Stimulated activated CD8-positive, alpha-beta memory T cell treated with anti-CD3 and anti-CD28 coated beads, Interleukin-12 subunit alpha, Interleukin-12 subunit beta, amount 100 ng/mL, for 24 hours (primary cell): ENCODE data around the gene SGCB.
"Not testable (repeated sequence)": the region's sequence is repeated elsewhere in the genome, so short reads cannot be mapped to it uniquely, and the experiment has no call there.

ENCODE experiments used
- DNase-seq: peaks from one replicate; pipeline ENCODE4 v3.0.0-alpha.2; 2020; ENCODE audit errors: extremely low read depth

The SGCB gene, protein sequence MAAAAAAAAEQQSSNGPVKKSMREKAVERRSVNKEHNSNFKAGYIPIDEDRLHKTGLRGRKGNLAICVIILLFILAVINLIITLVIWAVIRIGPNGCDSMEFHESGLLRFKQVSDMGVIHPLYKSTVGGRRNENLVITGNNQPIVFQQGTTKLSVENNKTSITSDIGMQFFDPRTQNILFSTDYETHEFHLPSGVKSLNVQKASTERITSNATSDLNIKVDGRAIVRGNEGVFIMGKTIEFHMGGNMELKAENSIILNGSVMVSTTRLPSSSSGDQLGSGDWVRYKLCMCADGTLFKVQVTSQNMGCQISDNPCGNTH

DNA sequence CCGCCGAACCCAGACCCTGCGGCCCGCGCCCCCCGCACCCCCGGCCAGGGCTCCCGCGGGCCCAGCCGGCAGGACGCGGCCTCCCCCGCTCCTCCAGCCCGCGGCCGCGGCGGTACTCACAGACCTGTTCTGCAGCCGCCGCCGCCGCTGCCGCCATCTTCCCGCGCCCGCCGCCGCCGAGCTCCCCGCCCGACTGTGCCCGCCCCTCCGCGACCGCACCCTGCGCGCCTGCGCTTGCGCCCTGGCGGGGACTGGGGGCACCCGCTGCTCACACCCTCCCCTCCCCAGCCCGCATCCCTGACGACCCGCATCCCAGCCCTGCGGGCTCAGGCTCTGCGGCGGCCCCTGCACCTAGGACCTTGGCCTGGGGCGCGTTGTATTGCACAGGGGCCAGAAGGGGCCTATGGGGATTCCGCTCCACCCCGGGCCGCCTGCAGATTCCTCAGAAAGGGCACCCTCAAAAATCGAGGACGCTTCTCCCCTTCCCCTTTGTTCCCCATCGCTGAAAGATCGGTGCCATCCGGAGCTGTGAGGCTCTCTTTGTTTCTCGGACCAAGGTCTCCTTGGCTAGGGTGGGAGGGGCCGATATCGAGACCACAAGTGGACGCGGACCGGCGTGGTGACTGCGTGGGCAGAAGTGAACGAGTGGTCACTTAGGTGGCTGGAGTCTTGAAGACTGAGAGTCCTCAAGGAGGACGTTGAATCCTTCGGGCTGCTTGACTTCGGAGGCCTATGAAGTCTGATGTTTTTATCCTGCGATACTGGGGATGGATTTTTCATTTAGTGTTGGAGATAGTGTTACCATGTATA is at the start of gene SGCB:
Gene SGCB, minus strand, starts transcription at position 197 of the 810 bp plus-strand sequence. Its CDS starts 40 bp downstream, at position 157.
- peak; percentile 33 for DNase-seq

GRCh38 chr4:52086425-52086824 is 48.3 kb upstream of the SGCB start:
- DNase-seq = not testable (repeated sequence)

DNA sequence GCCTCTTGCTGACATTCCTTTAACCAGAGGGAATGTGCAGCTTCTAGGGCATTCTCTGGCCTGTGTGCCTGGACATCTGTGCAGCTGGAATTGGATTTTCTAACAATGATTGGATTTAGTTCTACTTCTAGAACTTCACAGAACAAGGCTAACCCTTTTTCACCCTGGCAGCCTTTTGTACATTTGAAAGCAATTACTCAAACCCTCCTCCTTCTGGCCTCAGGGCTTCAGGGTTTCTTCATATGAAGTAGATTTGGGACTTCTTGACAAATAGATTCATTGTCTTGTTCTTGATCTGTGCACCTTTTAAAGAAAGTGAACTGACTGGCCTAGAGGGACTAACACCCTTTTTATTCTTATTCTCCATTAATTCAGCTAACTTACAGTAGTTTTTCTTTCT is 43.1 kb upstream of the SGCB start:
- no peak for DNase-seq

DNA sequence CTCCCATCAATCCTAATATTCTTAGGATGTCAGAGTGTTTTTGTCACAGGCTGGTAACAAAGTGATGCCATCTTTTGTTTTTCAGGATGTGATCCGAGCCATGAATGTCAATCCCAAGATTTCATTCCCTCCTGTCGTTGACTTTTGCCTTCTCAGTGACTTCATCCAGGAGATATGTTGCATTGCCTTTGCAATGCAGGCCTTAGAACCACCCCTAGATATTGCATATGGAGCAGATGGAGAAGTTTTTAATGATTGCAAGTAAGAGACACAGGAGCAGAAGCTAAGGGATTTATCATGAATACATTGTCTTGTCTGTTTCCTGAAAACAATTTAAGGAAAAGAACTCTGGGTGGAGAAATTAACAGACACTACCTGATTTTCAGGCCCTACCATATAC is 41.6 kb upstream of the SGCB start:
- no peak for DNase-seq

- no peak for DNase-seq
These were observed 38.6 kb upstream of the SGCB start for GRCh38 chr4:52076731-52077130.

DNA sequence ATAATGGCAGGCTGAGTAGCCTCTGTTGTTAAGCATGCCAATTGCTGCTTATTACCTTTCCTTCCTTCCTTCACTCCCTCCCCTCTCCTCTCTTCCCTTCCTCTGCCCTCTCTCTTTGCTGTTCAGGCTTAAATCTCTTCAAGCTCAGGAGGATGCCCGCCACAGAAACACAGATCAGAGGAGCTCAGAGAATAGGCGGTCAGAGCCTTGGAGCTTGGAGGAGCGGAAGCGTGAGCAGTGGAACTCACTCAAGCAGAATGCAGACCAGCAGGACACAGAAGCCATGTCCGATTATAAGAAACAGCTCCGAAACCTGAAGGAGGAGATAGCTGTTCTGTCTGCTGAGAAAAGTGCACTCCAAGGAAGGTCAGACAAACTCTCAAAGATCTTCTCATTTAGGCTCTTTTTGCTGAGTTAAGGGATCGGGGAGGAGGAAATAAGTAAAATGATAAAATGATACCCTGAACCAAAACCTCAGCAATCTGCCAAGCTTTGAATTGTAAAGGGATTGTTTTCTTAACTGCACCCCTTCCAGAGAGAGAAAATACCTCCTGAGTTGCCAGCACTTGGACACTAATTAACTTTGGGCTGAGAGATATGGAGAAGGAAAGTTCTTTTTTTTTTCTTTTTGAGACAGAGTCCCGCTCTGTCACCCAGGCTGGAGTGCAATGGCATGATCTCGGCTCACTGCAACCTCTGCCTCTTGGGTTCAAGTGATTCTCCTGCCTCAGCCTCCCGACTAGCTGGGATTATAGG is 33.9 kb upstream of the SGCB start:
- DNase-seq = no peak

- no peak for DNase-seq
These were observed 31.5 kb upstream of the SGCB start for GRCh38 chr4:52069571-52069970.

DNA sequence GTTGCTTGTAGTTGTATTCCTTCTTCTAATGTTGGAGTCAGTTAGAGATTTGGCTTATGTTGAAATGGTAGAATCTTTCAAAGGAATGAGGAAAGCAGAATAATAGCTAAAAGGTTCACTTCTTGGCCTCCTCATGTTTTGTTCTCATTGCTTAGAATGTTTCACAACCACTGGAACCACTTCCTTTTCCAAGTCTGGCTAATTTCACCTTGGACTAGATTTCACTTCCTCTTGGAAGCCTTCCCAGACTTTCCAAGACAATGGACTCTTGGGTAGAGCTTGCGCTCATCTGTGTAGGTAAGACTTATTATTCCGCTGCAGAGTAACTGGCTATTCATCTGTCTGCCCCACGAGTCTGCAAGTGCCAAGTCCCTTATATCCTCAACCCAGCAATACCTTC is 21.3 kb upstream of the SGCB start:
- no peak for DNase-seq

DNA sequence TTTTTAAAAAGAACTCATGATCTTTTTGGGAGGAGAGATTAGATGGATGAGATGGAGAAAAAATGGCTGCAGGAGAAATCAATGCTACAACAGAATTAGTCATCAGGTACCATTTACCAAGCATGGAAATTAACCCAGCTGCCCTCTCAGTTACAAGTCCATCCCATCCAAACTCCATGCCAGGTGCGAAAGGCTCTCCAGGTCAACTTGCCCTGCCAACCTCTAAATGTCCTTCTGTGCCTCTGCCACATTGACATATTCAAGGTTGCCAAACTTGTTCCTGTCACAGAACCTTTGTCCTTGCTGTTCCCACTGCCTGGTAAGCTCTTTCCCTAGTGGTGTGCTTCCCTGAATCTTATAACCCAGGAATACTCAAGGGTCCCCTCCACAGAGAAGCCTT is 20.2 kb upstream of the SGCB start:
- DNase-seq = no peak

- no peak for DNase-seq
These were observed 19.1 kb upstream of the SGCB start for GRCh38 chr4:52057196-52057595.

DNA sequence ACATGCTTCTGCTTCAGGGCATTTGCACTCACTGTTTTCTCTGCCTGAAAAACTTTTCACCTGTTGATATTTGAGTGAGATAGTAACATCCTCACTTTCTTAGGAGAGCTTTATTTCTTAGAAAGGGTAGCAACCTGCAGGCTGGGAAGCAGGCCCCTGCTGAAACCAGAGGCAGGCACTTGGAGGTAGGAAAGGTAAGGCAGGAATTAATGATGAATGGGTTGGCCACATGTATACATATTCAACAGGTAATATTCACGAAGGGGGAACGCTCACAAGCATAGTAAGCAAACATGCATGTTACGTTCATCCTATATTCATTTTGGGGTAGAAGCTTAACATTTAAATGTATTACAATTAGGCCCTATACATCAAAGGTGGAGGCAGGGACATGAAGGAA is 16.2 kb upstream of the SGCB start:
- no peak for DNase-seq

GRCh38 chr4:52052475-52052780 is 14.3 kb upstream of the SGCB start:
- no peak for DNase-seq

DNA sequence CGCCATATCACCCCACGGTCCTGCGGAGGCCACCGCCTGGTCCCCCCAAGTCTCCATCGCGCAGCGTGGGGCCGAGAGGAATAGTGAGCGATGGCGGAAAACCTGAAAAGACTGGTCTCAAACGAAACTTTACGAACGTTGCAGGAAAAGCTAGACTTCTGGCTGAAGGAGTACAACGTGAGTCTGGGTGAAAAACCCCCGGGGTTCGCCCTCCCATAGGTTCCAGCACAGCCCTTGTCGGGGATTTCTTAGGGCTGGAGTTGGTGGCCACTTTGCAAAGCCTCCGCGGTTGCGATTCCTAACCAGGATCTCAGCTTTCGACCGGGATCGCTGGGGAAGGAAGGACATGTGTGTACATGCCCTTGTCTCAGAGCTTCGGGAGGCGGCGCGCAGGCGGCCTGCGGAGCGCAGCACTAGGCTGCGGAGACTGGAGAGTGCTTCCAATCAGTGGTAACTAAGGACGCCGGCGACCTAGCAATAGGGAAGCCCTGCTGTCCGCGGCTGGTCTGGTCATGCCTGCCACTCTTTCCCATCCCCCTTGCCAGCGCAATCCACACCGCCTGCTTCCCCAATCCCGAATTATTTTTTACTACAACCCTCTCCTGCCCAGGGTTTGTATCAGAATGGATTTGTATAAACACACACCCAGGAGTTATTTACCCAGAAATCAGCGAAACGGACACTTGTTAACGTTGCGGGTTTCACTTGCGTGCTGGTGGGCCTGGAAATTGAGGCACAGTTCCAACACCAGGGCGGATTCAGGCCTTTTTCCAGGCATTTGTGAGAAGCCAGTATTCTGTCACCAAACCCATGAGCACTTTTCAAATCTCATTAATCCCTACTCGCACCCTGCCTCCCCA is 13.7 kb upstream of the SGCB start:
- no peak for DNase-seq

DNA sequence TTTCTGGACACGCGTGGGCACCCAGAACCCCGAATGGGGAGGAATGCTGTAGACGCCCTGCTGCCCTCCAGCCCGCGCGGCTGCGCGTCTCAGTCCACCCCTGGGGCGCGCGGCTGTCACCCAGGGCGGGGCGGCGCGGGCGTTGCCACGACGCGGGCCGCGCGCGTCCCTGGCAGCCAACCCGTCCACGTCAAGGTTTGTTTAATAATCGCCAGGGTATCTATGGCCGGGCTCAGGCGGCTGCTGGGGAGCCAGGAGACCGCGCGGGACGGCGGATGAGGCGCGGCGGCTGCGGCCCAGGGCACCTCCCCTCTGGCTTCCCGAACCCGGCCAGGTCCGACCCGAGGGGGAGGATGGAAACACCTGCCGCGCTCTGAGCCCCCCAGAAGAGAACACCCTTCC is 13.1 kb upstream of the SGCB start, which contains the start of gene SPATA18:
Gene SPATA18, plus strand, starts transcription at position 92 of the 402 bp plus-strand sequence. CDS start 401 bp downstream, outside the sequence.
- no peak for DNase-seq

- DNase-seq = no peak
These were observed 11.2 kb upstream of the SGCB start for GRCh38 chr4:52049266-52049665.

DNA sequence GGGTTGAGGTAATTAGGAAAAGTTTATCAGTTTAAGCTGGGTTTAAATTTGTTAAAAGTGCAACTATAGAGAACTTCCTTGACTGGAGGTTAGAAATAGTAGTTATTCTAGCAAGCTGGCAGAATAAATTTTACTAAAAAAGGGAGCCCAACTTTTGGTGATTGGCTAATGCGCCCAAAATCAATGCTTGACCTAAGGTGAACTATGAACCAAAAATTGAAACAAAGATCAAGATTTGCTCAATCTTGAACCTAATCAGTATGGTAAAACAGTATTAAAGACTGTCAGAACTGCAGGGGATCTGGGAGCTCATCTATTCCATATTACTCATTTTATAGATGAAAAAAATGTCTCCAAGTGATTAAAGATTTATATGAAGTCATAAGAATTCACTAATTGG is 6.9 kb upstream of the SGCB start:
- DNase-seq = no peak

- no peak for DNase-seq
These were observed 403 bp downstream of the SGCB start for GRCh38 chr4:52037689-52038102.

- no peak for DNase-seq
These were observed 1.1 kb downstream of the SGCB start for GRCh38 chr4:52036886-52037530.

- no peak for DNase-seq
These were observed 2.9 kb downstream of the SGCB start for GRCh38 chr4:52035190-52035589.

- DNase-seq = no peak
These were observed 6.1 kb downstream of the SGCB start for GRCh38 chr4:52032005-52032404.

GRCh38 chr4:52028970-52029369 is 9.1 kb downstream of the SGCB start:
- DNase-seq = no peak
